Ammon's horn (tissue), 1 donor: Measurements from ENCODE around the gene TFEB.
"Not testable (repeated sequence)": the region's sequence is repeated elsewhere in the genome, so short reads cannot be mapped to it uniquely, and the experiment has no call there.

Source experiments
- DNase-seq: peaks from one replicate; pipeline ENCODE4 v3.0.0-alpha.2; 2016; ENCODE audit warnings: low spot score

TFEB gene

DNA sequence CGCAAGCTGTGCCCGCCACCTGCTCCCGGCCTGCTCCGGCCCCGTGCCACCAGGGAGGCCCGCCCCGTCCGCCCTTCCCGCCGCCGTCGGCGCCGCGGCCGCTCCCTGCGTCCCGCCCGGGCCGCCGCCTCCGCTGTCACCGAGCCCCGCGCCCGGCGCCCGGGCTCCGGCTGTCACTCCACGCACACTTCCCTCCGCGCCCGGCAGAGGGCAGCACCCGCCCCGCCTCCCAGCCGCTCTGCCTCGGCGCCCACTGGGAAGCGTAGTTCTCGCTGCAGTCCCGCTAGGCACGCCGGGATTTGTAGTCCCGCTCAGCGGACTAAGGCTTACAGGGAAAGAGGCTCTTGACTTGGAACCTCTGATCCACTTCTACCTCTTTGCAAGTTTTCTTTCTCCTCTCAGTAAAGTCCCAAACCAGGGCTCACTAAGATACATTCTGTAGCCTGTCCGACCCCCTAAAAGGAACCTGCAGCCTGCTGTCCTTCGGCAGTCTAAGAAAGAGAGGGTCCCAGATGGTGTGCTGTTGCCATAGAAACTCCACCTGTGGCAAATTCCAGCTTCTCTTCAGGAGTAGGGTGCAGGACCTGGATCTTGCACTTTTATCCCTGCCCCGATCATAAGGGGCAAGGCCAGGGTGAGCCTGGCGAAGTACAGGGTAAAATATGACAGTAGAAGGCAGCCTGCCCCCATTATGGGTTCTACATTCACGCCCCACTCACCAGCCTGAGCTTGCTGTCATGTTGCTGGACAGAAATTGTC is at the start of gene TFEB:
TFEB (minus strand) TSS at position 182 of the 759 bp plus-strand sequence. CDS start 44,395 bp downstream, outside the sequence.
- peak; percentile 96 for DNase-seq

DNA sequence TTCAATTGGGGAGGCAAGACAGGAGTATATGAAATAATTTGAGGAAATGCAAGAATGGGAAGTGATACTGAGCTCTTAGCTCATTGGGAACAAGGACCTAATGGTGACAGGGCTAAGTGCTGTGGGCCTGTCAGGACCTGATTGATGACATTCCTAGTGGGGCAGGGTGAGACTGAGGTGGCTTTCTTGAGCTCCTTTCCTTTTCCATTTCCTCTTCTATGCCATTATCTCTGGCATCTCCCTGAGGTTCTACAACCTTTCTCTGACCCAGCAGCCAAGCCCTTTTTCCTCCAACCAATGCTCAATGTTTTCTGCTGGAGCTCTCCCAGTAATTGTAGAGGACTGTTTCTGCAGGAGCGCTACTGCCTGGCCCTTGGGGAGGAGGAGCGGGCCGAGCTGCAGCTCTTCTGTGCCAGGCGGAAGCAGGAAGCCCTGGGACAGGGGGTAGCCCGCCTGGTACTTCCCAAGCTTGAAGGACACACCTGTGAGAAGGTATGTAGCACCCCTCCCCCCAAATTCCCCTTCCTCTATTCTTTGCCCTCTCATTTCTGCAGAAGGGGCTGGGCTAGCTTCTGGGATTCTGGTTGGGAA is 49.3 kb upstream of the TFEB start:
- DNase-seq = no peak

DNA sequence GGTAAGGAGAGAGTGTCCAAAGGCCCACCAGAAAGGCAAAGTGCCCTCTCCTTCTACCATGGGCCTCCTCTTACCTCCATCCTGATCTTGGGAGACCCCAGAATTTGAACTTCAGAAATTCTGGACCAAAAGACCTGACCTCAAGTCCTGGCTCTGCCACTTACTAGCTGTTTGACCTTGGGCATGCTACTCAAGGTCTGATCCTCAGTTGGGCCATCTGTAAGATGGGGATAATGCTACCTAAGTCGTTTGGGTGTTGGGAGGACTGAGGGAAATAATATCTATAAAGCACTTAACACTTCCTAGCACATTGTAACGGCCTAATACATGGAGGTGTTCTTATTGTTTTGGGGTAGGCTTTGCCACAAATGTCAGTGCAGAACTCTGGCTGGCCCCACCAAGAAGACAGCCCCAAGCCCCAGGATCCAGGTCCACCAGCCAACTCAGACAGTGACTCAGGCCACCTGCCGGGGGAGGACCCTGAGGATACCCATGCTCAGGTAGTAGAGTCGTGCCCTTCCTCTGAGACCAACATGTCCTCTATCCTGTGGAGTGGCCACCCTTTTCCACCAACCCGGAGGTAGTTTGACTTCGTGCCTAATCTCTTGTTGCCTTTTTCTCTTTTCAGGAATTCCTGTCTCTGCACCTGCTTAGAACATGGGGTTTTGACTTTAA is 47.8 kb upstream of the TFEB start:
- no peak for DNase-seq

- no peak for DNase-seq
Observed at GRCh38 chr6:41781366-41781730, 45.9 kb upstream of the TFEB start.

DNA sequence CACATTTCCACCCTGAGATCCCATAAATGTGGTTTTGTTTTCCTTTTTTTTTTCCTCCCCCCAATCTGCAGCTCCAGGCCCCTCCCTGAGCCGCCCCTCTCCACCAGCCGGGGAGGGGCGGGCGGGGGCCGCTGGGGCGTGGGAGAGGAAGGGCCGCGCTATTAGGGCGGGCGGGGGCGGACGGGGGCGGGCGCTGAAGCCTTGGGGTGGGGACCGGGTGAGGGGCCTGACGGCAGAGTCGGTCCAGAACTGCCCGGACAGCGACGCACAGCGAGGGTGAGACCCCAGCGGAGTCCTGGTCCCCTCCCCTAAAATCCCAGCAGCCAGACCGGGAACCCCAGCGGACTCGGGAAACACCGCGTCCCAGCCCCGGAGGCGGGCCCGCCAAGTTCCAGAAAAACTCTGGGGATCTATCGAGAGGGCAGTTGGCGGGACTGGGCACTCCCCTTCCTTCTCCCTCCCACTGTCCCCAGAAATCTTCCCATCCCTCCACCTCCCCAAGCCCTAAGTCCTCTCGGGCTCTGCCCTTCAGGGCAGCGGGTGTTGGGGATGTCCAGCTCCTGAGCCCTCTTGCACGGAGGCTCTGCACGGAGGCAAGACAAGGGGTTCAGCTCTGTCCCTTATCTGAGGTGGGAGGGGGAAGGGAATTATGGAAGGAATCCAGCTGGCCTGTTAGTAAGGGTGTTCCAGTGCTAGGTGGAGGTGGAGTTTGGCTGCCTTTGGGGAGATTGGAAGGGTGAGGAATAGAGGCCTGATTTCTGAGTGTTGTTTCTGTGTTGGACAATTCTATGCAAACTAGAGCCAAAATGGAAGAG is 45.4 kb upstream of the TFEB start, which contains the start of gene PRICKLE4:
PRICKLE4 (plus strand) TSS at position 232 of the 815 bp plus-strand sequence. CDS start 2,692 bp downstream, outside the sequence.
- DNase-seq = peak; percentile 40

- DNase-seq = peak; percentile 99
Observed at GRCh38 chr6:41779788-41780550, 44.6 kb upstream of the TFEB start, which contains the start of gene FRS3. TSS of gene FRS3 (minus strand) at chr6:41779900. CDS start at chr6:41776987, 2,913 bp downstream.

- no peak for DNase-seq
Observed at GRCh38 chr6:41779336-41779735, 43.9 kb upstream of the TFEB start.

DNA sequence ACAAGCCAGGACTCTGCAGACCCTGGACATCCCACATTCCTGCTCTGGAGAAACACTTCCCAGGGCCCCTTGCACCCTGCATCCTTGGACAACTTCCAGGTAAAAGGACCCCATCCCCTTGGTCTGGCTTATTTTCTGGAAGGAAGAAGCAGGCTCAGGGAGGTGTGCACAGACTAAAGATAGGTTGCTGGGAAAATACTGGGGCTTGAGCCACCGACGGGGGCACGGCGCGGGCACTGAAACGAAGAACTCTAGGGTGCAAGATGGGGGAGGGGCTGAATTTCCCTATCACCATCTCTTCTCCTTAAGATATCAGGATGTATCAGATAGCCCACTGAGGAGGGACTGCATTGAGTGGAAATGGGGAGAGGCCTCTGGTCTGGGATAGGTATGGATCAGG is 43.5 kb upstream of the TFEB start:
- no peak for DNase-seq

DNA sequence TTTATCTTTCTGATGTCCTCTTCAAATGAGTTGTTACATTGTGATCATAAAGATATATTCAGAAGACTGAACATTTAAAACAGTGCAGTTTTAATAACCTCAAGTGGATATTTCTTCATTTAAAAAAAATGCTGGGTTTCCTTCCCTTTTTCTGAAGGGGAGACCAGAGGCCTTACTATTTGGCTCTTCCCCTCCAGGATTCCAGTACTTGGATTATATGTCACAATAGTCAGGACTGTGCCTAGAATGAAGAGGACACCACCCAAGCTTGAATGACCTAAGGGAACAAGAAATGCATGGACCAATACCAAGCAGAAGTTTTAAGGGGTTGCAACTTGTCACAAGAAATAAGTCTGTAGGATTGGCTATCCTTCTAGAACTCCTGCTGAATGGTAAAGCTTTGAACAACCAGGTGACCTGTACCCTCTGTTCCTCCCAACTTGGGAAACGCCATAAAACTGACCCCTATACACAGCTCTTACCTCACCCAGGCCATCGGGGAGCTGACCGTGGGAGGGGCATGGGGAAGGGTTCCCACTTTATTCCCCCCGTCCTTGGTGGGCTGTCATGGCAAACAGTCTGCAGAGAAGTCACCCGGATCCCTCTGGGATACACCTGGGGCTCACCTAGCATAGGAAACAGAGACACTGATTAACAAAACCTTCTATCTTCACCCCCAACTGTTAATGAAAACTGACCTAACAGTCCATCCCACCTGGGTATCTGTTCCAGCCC is 42.3 kb upstream of the TFEB start:
- no peak for DNase-seq

DNA sequence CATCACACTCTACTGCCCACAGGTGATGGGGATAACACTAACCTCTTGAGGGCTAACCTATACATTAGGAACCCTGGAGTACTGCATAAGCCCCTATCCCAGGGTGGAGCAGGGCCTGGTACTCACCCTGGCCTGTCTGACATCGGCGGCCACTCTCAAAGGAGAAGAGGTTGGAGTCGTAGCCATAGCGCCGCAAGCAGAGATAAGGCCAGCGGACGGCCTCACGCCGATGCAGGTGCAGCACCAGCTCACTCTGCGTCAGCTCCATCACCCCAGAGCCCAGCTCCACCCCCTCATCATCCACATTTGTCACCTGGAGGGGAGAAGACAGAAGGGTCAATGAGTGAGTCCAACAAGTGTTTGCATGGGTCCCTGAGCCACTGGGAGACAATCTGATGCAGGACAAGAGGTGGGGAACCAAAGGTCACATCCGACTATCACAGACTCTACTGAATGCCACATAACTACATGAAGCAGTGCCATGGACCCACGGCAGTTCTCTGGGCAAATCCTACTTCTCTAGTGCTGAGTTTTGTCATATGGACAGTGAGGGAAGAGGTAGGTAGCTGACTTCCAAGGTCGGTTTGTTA is 40.0 kb upstream of the TFEB start:
- DNase-seq = no peak

DNA sequence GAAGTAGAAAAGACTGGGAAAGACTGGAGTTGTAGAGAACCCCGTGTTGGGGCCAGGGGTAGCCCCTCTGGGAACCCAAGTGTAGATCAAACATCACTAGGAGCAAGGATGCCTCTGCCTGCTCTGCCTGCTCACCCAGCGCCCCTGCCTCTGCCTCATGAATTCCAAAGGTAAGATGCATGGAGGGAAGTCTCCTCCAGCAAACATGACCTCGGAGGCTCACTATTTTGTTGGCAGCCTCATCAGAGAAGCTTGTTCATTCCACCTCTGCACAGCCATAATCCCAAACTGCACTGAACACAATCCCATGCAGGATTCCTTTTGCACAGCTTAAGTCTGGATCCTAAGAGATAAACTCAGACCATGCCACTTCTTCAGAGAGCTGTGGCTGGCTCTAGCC is 39.4 kb upstream of the TFEB start:
- DNase-seq = no peak

DNA sequence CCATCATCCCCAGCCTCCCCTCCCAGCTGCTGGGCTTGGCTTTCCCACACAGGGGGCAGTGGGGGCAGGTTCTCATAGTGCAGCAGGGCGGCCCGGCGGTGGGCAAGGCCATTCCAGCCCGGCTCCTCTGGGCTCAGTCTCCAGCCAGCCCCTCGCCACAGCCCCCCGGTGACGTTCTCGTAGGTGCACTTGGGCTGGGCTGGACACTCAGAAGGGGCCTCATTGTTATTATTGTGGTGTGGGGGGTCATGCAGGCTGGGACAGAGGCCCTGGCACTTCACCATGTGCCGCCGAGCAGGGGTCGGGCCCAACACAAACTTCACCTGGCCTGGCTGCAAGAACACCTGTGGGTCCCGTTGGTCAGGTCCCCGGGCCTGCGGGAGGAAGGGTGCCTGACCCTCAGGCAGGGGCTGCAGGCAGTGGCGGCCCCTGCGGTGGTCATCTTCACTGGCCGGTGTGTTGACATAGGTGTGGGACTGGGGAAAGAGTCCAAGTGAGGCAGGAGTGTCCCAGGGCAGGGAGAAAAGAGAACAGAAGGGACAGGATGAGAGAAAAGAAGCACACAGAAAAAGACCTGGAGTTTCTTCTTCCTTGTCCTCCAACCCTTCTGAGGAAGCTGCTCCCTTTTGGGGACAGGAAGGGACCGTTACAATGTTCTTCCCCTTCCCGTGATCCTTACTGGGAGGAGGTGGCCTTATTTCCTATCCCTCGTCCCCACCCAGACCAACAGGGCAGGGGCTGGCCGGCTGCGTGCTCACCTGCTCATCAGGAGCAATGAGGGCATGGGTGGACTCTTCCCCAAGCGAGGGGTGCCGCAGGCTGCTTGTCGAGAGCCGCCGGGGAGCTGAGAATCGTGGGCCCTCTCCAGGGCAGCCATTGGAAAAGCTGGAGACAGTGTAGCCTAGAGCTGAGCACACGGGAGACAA is 35.9 kb upstream of the TFEB start:
- DNase-seq = no peak

- no peak for DNase-seq
Observed at GRCh38 chr6:41770381-41771057, 35.1 kb upstream of the TFEB start.

DNA sequence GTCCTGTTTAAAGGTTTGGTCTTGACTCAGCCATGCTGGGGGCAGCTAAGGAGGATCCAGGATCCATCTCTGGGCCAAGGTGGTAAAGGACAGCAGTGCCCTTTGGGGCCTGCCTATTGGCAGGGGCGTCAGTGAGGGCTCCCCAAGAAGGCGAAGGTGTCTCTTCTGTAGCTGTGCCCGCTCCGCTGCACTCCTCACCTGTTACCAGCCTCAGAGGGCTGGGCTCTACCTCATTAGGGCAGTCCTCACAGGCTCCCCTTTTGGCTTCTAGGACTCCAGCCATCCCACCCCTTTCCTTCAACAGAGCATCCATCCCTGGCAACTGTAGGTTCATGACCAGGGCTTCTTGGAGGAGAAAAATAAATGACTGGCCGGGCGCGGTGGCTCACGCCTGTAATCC is 34.0 kb upstream of the TFEB start:
- DNase-seq = no peak

DNA sequence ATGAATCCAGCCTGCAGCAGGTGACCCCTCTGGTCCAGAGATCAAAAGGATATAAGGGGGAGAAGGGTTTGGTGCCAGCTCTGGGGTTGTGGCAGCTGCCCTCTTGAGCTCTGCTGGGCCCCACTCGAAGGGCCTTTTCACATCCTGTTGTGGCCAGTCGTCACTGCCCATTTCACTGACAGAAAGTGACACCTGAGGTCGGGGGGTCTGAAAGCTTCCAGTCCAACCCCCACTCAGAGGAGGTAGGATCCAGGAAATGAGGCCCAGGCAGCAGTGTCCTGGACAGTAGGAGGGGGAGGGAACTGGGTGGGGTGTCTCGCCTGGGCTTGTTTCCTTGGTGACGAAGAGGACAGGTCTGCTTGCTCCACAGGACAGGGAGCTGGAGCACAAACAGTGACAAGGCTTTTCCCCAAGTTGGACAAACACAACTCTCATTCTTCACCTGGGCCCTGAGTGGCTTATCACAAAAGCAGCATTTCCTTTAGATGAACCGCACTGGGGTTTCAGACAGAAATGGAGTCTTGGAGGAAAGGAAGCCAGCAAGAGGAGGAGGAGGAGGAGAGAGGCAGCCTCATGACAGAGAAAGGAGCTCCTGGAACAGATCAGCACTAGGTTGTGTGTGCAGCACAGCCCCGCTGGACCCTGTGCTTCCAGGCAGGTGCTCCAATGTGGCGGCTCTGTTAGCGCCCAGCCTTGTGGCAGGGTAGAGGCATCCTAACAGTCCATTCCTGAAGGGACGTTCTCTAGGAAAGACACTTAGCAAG is 33.3 kb upstream of the TFEB start:
- DNase-seq = no peak

- no peak for DNase-seq
Observed at GRCh38 chr6:41767112-41767833, 31.9 kb upstream of the TFEB start.

DNA sequence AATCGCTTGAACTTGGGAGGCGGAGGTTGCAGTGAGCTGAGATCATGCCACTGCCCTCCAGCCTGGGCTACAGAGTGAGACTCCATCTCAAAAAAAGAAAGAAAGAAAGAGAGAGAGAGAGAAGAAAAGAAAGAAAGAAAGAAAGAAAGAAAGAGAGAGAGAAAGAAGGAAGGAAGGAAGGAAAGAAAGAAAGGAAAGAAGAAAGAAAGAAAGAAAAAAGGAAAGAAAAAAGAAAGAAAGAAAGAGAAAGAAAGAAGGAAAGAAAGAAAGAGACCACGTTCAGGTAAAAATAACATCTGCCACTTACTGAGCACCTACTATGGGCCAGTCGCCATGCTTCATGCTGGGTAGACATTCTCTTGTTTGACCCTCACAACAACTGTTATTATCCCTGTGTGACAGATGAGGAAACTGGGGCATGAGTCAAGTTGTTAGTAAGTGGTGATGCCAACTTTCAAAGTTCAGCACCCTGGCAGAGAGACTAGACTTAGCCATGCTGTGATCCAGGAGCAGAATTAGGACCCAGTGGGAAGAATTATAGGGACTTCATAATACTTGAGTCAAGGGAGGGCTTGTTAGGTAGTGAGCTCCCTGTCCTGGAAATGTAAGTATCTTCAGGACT is 30.7 kb upstream of the TFEB start:
- not testable (repeated sequence) for DNase-seq
